HCT116 (cell line): Measurements from ENCODE around the gene MACC1. TPM values are rescaled to one million over a fixed set of nuclear protein-coding genes. Genes with fewer than 3 reads are reported as not detected.

ENCODE experiments used
- ATAC-seq: fragments of 200-7000 bp; cut with Tn5 transposase; 2 replicates; pipeline ENCODE4 v1.9.1; 2020; ENCODE audit warnings: mild to moderate bottlenecking, moderate library complexity
- BruUV-seq: library from RNA; stranded (reverse); fragments of 400-500 nt; replicated peaks from 2 replicates; lab custom pipeline; 2021; lab: Mats Ljungman, UMichigan
- CTCF ChIA-PET: fragments of 300-600 bp; sonication (Branson Sonifier 250); formaldehyde crosslinking; loops from one replicate; lab custom pipeline; 2021; ENCODE audit warnings: antibody characterized with exemption; lab: Charles Lee
- POLR2A ChIA-PET: fragments of 300-600, 350-600 bp; sonication (Branson Sonifier 250); formaldehyde crosslinking; loops from one replicate; lab custom pipeline; 2021; ENCODE audit warnings: antibody characterized with exemption; lab: Charles Lee
- RAD21 ChIA-PET, 2 experiments: fragments of 300-600 bp; sonication (Branson Sonifier 250); formaldehyde crosslinking; loops; one replicate each; lab custom pipeline; 2023; ENCODE audit warnings: low total read pairs in 2 of 2; ENCODE audit not compliant: uncharacterized antibody in 2 of 2, unreplicated experiment in 2 of 2, low non-redundant PET in 1 of 2; lab: Charles Lee
- DNase-seq: peaks from one replicate; pipeline ENCODE4 v3.0.0-alpha.2; 2010; ENCODE audit warnings: low read depth, low spot score
- H2AFZ ChIP-seq: fragments of 200-600 bp; shearing (Covaris generic), sonication (generic); 2 replicates; pipeline ENCODE4 v1.6.1; 2017; ENCODE audit warnings: low read depth, mixed run types, mixed read lengths, antibody characterized with exemption, low read length; ENCODE audit not compliant: poor library complexity, severe bottlenecking
- H3K27ac ChIP-seq: 2 replicates; pipeline ENCODE4 v1.5.1; 2012; ENCODE audit warnings: low read depth, low read length
- H3K27me3 ChIP-seq: fragments of 200-600 bp; sonication (generic); 2 replicates; pipeline ENCODE4 v1.6.1; 2016; ENCODE audit warnings: mixed run types, low read length, mixed read lengths; ENCODE audit not compliant: insufficient read depth
- H3K36me3 ChIP-seq, 2 experiments: fragments of 200-500 bp in 1 of 2; fragments of 200-600 bp in 1 of 2; sonication (Bioruptor generic) in 1 of 2; sonication (generic) in 1 of 2; 2 replicates each; pipeline versions ENCODE4 v1.5.1 to v1.6.1; 2014 to 2016; ENCODE audit warnings: low read length in 2 of 2, inconsistent platforms in 1 of 2, mixed read lengths in 1 of 2, mixed run types in 1 of 2; ENCODE audit not compliant: insufficient read depth in 2 of 2, control insufficient read depth in 1 of 2
- H3K4me1 ChIP-seq, 2 experiments: fragments of 200-600 bp in 1 of 2; sonication (generic) in 1 of 2; 2 replicates each; pipeline versions ENCODE4 v1.5.1 to v1.6.1; 2012 to 2017; ENCODE audit warnings: low read length in 2 of 2, inconsistent platforms in 1 of 2, mild to moderate bottlenecking in 1 of 2, mixed read lengths in 1 of 2, mixed run types in 1 of 2, moderate library complexity in 1 of 2; ENCODE audit not compliant: insufficient read depth in 2 of 2, control insufficient read depth in 1 of 2
- H3K4me2 ChIP-seq: fragments of 200-600 bp; sonication (generic); 2 replicates; pipeline ENCODE4 v1.6.1; 2017; ENCODE audit warnings: mixed run types, low read length, mixed read lengths
- H3K4me3 ChIP-seq, 2 experiments: fragments of 200-600 bp in 1 of 2; sonication (generic) in 1 of 2; replicated peaks in 1 of 2; 2 replicates each; pipeline ENCODE4 v1.5.1; 2011 to 2016; ENCODE audit warnings: low read length in 2 of 2, control low read depth in 1 of 2, low read depth in 1 of 2, mild to moderate bottlenecking in 1 of 2, mixed read lengths in 1 of 2, mixed run types in 1 of 2
- H3K79me2 ChIP-seq: fragments of 200-600 bp; sonication (generic); 2 replicates; pipeline ENCODE4 v1.6.1; 2017; ENCODE audit warnings: mild to moderate bottlenecking, mixed run types, low read length, moderate library complexity, mixed read lengths; ENCODE audit not compliant: insufficient read depth
- H3K9ac ChIP-seq: fragments of 200-600 bp; sonication (generic); 2 replicates; pipeline ENCODE4 v1.6.1; 2016; ENCODE audit warnings: low read length, mixed read lengths
- H3K9me2 ChIP-seq: fragments of 200-600 bp; sonication (generic), shearing (Covaris generic); 2 replicates; pipeline ENCODE4 v1.6.1; 2017; ENCODE audit warnings: mixed run types, mild to moderate bottlenecking, moderate library complexity; ENCODE audit not compliant: insufficient read depth
- H3K9me3 ChIP-seq, 2 experiments: fragments of 200-500 bp in 1 of 2; fragments of 200-600 bp in 1 of 2; sonication (Bioruptor generic) in 1 of 2; sonication (generic) in 1 of 2; 2 replicates each; pipeline ENCODE4 v1.6.1; 2014 to 2017; ENCODE audit warnings: low read length in 2 of 2, mixed read lengths in 2 of 2, inconsistent platforms in 1 of 2, low read depth in 1 of 2, mild to moderate bottlenecking in 1 of 2, mixed run types in 1 of 2, moderate library complexity in 1 of 2; ENCODE audit not compliant: control insufficient read depth in 1 of 2, insufficient read depth in 1 of 2
- H4K20me1 ChIP-seq: fragments of 200-600 bp; sonication (generic), shearing (Covaris generic); 2 replicates; pipeline ENCODE4 v1.6.1; 2017; ENCODE audit warnings: mixed run types, mild to moderate bottlenecking, moderate library complexity; ENCODE audit not compliant: insufficient read depth
- ATF3 ChIP-seq: IDR thresholded peaks from 2 replicates; pipeline ENCODE4 v1.6.1; 2012
- CBX3 ChIP-seq: IDR thresholded peaks from 2 replicates; pipeline ENCODE4 v1.6.1; 2012; ENCODE audit warnings: low read depth
- CTCF ChIP-seq, 3 experiments: fragments of 200-600 bp in 1 of 3; sonication (generic) in 1 of 3; IDR thresholded peaks in 2 of 3; conservative IDR thresholded peaks in 1 of 3; 2 replicates each; pipeline ENCODE4 v1.5.1; 2012 to 2017; ENCODE audit warnings: low read depth in 2 of 3, low read length in 2 of 3, antibody characterized with exemption in 1 of 3, borderline replicate concordance in 1 of 3, control low read depth in 1 of 3, mild to moderate bottlenecking in 1 of 3, mixed read lengths in 1 of 3, mixed run types in 1 of 3, moderate library complexity in 1 of 3; ENCODE audit not compliant: insufficient read depth in 1 of 3
- EGR1 ChIP-seq: IDR thresholded peaks from 2 replicates; pipeline ENCODE4 v1.6.1; 2012; ENCODE audit warnings: low read depth
- ELF1 ChIP-seq: IDR thresholded peaks from 2 replicates; pipeline ENCODE4 v1.6.1; 2012; ENCODE audit warnings: low read depth, borderline replicate concordance
- EZH2 ChIP-seq: fragments of 200-600 bp; sonication (generic); IDR thresholded peaks from 2 replicates; pipeline ENCODE4 v1.6.1; 2017; ENCODE audit warnings: antibody characterized with exemption, mixed run types
- EZH2phosphoT487 ChIP-seq: fragments of 200-600 bp; IDR thresholded peaks from 2 replicates; pipeline ENCODE4 v1.6.1; 2018; ENCODE audit warnings: antibody characterized with exemption, borderline replicate concordance
- FOSL1 ChIP-seq: IDR thresholded peaks from 2 replicates; pipeline ENCODE4 v1.6.1; 2012; ENCODE audit warnings: low read depth
- JUND ChIP-seq: IDR thresholded peaks from 2 replicates; pipeline ENCODE4 v1.6.1; 2012
- POLR2A ChIP-seq: IDR thresholded peaks from 2 replicates; pipeline ENCODE4 v1.7.0; 2011; ENCODE audit warnings: borderline replicate concordance; ENCODE audit not compliant: insufficient read depth, insufficient read length; ENCODE audit errors: extremely low read depth
- RAD21 ChIP-seq: IDR thresholded peaks from 2 replicates; pipeline ENCODE4 v1.6.1; 2012; ENCODE audit warnings: low read depth, mild to moderate bottlenecking
- REST ChIP-seq: IDR thresholded peaks from 2 replicates; pipeline ENCODE4 v1.6.1; 2012; ENCODE audit warnings: low read depth
- SIN3A ChIP-seq: IDR thresholded peaks from 2 replicates; pipeline ENCODE4 v1.6.1; 2012; ENCODE audit warnings: low read depth
- SP1 ChIP-seq: IDR thresholded peaks from 2 replicates; pipeline ENCODE4 v1.6.1; 2012; ENCODE audit warnings: low read depth
- SRF ChIP-seq: IDR thresholded peaks from 2 replicates; pipeline ENCODE4 v1.6.1; 2012; ENCODE audit warnings: low read depth
- TCF7L2 ChIP-seq: IDR thresholded peaks from 2 replicates; pipeline ENCODE4 v1.7.0; 2011; ENCODE audit warnings: borderline replicate concordance, inconsistent platforms; ENCODE audit not compliant: insufficient read depth, insufficient read length; ENCODE audit errors: extremely low read depth
- YY1 ChIP-seq: IDR thresholded peaks from 2 replicates; pipeline ENCODE4 v1.6.1; 2011; ENCODE audit warnings: low read length, low read depth, moderate library complexity, mild to moderate bottlenecking; ENCODE audit not compliant: insufficient replicate concordance; ENCODE audit errors: extremely low read depth
- ZFX ChIP-seq: fragments of 450-650 bp; IDR thresholded peaks from 2 replicates; pipeline ENCODE4 v1.6.1; 2017
- intact Hi-C: fragments of 100-400 bp; cut with micrococcal nuclease; formaldehyde crosslinking; loops from 2 replicates; pipeline ENCODE4 v1.10.0; 2022
- total RNA-seq: library from RNA; stranded (reverse); gene quantifications from one replicate; pipeline ENCODE4 v1.2.1, GENCODE V29; 2021; ENCODE audit not compliant: unreplicated experiment

MACC1 gene
- total RNA-seq, 1 experiment from 2014 or later: 9.8 TPM

GRCh38 chr7:20246236-20246635 lies 29.1 kb upstream of the MACC1 start (continued):
- TF ChIP-seq YY1 (no peak), SRF (no peak), ZFX (no peak), FOSL1 (no peak), EGR1 (no peak), EZH2phosphoT487 (no peak), TCF7L2 (no peak)

- DNase-seq: no peak
- RAD21 ChIA-PET: no interaction called here
- Histone ChIP-seq H3K9me3 (no peaks in the 10 kb centered on the region), H3K79me2 (no peaks in the 10 kb centered on the region), H3K27ac (no peak overlapping the region), H4K20me1 (no peaks in the 10 kb centered on the region), H3K9ac (no peak overlapping the region), H3K4me2 (no peak overlapping the region), H2AFZ (no peak overlapping the region), H3K36me3 (no peaks in the 10 kb centered on the region), H3K9me2 (no peaks in the 10 kb centered on the region), H3K4me3 (no peak overlapping the region), H3K27me3 (no peaks in the 10 kb centered on the region), H3K4me1 (no peaks in the 10 kb centered on the region)
- no TSS peak for BruUV-seq
- CTCF ChIA-PET: no interaction called here
- intact Hi-C loops: no loop called here
- POLR2A ChIA-PET: no interaction called here
- TF ChIP-seq EZH2 (no peak), JUND (no peak), CTCF (IDR thresholded peaks at IDR 0.05 in 2 of 3, conservative IDR thresholded peaks at IDR 0.05 in 1 of 3; ENCODE audit: borderline replicate concordance in 1 of 3, insufficient read depth in 1 of 3, low read depth in 2 of 3, low read length in 2 of 3) (no peak), SP1 (no peak), ZFX (no peak), SRF (no peak), EZH2phosphoT487 (no peak), POLR2A (no peak), ELF1 (no peak), REST (no peak), CBX3 (no peak), YY1 (no peak), RAD21 (no peak), SIN3A (no peak), TCF7L2 (no peak), ATF3 (no peak), FOSL1 (no peak)
- ATAC-seq: no peak
Measured at GRCh38 chr7:20244334-20245120, 27.3 kb upstream of the MACC1 start.
